ENCODE results near the gene IGFBP7.
"Not testable (repeated sequence)": the region's sequence is repeated elsewhere in the genome, so short reads cannot be mapped to it uniquely, and the experiment has no call there.

IGFBP7 gene

GRCh38 chr4:57068237-57068981 is 41.8 kb downstream of the IGFBP7 start:
- DNase-seq: no peak

DNA sequence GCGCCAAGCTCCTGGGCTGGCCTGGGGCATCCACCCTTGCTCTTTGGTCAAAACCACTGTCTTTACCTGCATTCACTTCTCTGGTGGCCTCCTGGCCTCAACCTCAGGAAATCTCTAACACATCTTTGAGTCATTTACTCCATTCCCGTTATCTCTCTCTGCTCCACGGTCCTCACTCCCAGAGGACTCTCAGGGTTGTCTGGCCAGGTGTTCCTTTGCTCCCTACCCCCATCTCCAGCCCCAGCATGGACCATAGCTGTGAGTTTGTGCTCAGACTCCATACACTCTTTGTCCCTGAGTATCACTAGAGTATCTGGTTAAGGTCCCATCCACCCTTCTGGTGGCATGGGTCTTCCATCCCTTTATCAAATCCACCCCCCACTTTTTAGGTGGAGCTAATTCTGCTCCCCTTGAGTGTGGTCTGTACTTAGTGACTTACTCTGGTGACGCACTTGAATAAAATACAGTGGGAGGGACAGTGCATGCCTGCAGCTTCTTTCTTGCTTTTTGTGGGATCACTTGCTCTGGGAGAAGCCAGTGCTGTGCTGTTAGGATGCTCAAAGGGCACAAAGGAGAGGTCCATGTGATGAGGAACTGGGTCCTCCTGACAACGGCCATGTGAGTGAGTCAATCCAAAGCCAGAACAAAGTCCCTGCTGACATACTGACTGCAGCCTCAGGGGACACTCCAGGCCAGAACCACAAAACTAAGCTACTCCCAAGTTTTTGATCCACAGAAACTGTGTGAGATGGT is 44.3 kb downstream of the IGFBP7 start:
- no peak for DNase-seq

- no peak for DNase-seq
These were observed 45.1 kb downstream of the IGFBP7 start for GRCh38 chr4:57064811-57065711.

GRCh38 chr4:57064120-57064519 is 46.1 kb downstream of the IGFBP7 start:
- DNase-seq: no peak

DNA sequence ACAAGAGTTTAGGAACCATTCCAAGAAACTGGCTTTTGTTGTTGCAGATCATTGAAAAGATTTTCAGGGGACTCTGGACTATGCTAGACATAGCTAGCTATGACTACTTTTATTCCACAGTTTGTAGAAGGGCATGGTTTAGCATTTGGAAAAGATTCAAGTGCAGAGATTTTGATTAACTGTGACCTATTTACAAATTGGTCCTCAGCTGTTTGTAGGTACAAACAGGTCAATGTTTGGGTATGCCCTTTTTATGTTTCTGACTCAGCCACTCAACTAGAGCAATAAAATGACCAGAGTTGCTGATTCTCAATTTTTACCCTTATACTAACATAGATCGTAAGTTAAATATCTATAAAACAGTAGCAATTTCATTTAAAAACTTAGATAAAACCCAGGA is 46.7 kb downstream of the IGFBP7 start:
- DNase-seq: no peak

- DNase-seq: no peak
These were observed 48.8 kb downstream of the IGFBP7 start for GRCh38 chr4:57061395-57061794.

- not testable (repeated sequence) for DNase-seq
These were observed 49.5 kb downstream of the IGFBP7 start for GRCh38 chr4:57060717-57061067.

- no peak for DNase-seq
These were observed 50.1 kb downstream of the IGFBP7 start for GRCh38 chr4:57059890-57060716.

DNA sequence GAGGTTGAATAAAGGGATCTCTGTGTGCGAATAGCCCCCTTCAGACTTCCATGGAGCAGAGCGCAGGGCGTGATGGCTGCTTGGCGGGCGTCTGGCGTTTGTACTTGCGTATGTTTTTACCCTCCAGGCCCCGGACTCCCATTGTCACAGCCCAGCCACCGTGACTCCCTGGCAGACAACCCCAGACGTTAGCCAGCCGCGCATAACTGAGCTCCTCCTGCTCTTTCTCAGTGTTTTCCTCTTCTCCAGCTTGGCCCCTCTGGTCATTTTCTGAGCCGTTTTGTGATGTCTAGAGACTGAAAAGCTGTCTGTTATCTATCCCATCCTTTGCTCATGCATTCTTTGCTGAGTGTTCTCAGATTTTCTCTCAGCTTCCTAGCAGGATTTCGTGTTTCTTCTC is 54.3 kb downstream of the IGFBP7 start:
- no peak for DNase-seq

- DNase-seq: no peak
These were observed 56.7 kb downstream of the IGFBP7 start for GRCh38 chr4:57053508-57053907.

DNA sequence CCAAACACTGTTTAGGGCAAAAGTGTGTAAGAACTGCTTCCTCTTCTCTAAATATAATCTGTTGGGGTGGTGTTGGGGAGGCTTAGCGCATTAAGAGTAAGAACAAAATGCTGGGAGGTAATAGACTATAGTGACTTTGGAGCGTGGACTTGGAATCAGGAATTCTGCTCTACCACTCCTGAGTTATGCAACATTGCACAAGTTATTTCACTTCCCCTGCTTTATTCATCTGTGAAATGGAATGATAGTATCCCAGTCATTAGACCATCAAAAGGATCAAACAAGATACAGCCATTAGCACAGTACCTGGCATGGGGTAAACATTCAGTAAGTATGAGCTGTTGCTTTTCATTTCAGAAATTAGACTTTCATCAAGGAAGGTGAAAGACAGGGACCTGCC is 58.7 kb downstream of the IGFBP7 start:
- DNase-seq: no peak

DNA sequence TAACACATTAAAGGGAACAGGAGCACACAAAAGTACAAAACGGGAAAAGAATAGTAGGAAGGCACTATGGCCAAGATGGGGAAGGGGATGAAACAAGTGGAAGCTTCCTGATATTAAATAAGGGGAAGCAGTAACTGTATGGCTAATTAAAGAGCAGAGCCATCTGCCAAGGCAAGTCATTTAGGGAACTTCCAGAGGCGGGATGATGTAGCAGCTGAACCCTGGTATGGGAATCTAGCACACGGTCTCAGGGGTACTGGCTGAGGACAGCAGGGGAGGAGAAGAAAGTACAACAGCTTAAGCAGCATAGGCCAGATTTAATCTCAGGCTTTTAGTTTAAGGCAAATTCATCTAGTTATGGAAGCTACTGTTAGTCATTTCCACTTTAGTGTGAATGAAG is 59.1 kb downstream of the IGFBP7 start:
- no peak for DNase-seq

- DNase-seq: no peak
These were observed 61.4 kb downstream of the IGFBP7 start for GRCh38 chr4:57048590-57049304.

GRCh38 chr4:57047046-57047445 is 63.1 kb downstream of the IGFBP7 start:
- DNase-seq: not testable (repeated sequence)

DNA sequence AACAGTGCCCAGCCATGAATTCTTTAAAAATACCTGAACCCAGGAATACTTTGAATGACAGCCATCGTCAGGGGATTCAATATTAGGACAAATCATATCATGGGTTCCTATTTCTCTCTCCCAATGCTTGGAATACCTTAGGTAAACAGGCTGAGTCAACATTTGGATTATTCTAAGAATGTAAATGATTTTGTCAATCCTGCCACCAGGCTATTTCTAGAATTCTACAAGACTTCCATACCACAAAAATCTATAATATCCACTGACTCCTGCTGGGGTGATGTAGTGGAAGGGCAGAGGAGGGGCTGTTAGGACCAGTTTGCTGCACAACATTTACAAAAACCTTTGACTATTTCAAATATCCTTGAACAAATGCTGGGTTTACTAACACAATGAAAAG is 65.2 kb downstream of the IGFBP7 start:
- no peak for DNase-seq

- DNase-seq: no peak
These were observed 65.9 kb downstream of the IGFBP7 start for GRCh38 chr4:57044279-57044678.

DNA sequence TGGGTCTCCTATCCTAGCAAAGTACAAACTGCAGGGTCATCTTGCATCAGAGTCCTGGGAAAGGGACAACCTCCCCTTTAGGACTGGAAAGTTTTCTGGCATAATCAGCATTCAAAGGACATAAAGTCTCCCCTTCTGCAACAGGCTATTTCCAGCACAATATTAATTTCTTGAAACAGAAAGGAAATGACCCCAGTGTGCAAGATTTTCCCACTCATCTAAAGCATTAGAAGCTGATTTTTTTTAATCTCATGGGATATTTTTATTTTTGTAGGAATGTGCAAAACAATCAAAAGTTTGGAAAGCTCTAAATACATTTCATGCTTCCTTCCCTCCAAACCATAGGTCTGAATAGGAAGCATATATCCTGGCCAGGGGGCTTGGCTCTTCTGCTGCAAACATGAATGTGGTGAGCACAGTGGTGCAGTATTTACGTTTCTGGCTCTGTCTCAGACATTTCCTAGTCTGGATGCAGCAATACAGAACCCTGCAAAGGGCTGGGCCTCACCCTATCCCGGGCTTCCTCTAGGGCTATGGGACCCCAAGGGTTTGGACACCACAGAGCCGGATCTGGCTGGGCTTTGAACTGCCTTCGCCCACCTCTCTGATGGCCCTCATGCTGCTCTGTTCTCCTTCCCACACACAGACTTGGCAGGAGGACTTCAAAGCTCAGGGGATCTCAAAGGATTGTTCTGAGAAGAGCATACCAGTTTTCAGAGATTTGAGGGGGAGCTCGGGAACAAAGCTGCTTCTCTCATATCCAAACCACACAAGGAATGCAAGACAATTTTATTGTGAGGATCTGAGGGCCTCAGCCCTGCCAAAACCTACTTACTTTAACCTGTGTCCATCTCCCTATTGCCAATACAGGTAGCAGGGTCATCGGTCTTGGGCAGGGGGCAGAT is 66.6 kb downstream of the IGFBP7 start:
- no peak for DNase-seq

DNA sequence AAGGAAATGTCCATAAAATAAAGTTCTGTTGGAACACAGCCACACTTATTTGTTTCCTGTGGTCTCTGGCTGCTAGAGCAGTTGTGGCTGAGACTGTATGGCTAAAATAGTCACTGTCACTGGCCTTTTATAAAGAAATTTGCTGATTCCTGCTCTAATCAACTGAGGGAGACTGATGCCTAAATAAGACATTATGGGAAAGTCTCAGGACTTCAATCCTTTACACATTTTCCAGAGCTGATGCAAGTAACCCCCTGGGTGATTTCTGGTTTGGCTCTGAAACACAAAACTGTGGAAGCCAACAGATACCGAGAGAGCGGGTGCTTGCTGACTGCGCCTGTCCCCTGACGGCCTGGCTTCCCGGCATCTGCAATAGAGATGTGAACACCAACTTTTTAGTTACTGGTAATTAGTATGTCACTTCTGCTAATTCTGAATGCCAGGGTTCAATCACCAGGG is 67.4 kb downstream of the IGFBP7 start:
- DNase-seq: no peak

GRCh38 chr4:57041020-57041419 is 69.2 kb downstream of the IGFBP7 start:
- no peak for DNase-seq

DNA sequence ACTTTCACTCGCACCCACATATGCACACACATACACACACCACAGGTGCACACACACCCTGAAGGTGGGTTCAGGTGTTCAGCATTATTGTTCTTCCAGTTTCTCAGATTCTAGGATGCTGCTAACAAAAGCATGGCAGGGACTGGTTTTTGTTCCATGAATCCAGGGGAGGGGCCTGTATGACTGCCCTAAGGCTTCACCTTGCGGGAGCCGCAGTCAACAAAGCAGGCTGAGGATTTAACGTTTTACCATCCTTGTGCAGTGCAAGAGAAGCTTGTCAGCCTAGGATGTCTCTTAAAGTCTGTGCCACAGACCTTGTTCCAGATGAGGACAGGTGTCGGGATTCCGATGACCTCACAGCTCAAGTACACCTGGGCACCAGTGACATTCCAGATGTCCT is 69.7 kb downstream of the IGFBP7 start:
- DNase-seq: no peak

DNA sequence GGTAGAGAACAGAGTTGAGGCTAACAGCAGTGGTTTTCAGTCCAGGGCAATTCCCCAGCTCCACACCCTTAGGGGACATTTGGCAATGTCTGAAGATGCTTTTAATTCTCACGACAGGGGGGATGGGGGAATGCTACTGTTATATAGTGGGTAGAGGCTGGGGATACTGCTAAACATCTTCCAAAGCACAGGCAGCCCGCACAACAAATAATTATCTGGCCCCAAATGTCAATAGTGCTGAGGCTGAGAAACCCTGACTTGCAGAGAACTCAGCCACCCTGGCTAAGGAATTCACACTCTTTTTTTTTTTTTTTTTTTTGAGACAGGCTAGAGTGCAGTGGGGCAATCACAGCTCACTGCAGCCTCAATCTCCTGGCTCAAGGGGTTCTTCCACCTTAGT is 70.8 kb downstream of the IGFBP7 start:
- DNase-seq: no peak

Measured in activated CD4-positive, alpha-beta T cell treated with anti-CD3 and anti-CD28 coated beads, Interleukin-10, Interleukin-2, amounts not matched to agents 100 ng/mL and 50 ng/mL, durations not matched to agents 16 hours and 8 hours (primary cell).